Astrocyte of the cerebellum (primary cell): ENCODE measurements around the gene PRKCE.

Experiments used
- DNase-seq: peaks from one replicate; pipeline ENCODE4 v3.0.0-alpha.2; 2011; ENCODE audit warnings: low read depth
- H3K4me3 ChIP-seq: 2 replicates; pipeline ENCODE4 v1.5.1; 2011; ENCODE audit warnings: mild to moderate bottlenecking, low read depth, low read length, moderate library complexity
- in situ Hi-C: cut with HindIII; loops from 2 replicates; pipeline ENCODE4 v1.10.0; 2017; ENCODE audit warnings: low sequenced_read_pairs
- TF ChIP-seq, protein P1 (sequence below): IDR thresholded peaks from 2 replicates; pipeline ENCODE4 v1.5.1; 2012; ENCODE audit warnings: low read length, low read depth, moderate library complexity, mild to moderate bottlenecking; ENCODE audit errors: missing control alignments

PRKCE gene

DNA sequence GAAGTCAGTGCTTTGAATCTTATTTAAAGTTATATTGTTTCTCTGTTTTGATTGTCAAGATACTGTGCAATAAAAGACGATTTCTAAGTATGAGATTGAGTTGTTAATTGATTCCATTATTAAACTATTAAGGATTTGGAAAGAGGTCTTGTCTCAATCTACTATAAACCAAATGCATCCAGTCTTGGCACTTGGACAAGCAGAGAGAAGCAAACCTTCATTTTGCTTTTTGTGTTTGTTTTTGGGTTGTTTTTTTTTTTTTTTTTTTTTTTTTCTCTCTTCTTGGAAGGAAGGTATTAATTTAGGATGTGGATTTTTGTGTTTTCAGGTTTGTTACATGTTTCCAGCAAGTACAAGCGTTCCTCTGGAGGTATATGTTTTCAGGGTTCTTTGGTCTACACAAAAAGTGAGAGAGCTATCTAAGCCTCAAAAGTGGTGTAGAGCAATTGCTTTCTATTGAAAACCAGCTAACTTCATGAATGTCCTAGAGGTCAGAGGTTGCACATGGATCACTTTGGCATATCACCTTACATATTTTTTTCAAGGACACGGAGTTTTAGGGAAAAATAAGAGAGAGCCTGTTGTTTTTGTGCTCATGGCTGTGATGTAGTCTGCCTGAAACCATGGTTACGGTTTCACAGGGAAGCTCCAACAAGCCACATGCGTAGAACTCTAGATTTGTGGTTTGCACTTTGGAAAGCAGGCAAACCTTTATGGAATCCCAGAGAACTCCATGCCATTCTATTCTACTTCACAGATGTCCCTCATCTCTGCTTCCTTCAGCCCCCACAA, 1.8 kb downstream of the PRKCE start:
- peak; percentile 58 for DNase-seq
- peak overlapping the region; percentile 53 for H3K4me3 ChIP-seq

GRCh38 chr2:45654250-45654649, 2.8 kb downstream of the PRKCE start:
- no peak for DNase-seq
- H3K4me3 ChIP-seq: no peak overlapping the region
- in situ Hi-C loops: no loop called here
- TF ChIP-seq, protein P1, sequence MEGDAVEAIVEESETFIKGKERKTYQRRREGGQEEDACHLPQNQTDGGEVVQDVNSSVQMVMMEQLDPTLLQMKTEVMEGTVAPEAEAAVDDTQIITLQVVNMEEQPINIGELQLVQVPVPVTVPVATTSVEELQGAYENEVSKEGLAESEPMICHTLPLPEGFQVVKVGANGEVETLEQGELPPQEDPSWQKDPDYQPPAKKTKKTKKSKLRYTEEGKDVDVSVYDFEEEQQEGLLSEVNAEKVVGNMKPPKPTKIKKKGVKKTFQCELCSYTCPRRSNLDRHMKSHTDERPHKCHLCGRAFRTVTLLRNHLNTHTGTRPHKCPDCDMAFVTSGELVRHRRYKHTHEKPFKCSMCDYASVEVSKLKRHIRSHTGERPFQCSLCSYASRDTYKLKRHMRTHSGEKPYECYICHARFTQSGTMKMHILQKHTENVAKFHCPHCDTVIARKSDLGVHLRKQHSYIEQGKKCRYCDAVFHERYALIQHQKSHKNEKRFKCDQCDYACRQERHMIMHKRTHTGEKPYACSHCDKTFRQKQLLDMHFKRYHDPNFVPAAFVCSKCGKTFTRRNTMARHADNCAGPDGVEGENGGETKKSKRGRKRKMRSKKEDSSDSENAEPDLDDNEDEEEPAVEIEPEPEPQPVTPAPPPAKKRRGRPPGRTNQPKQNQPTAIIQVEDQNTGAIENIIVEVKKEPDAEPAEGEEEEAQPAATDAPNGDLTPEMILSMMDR: no peak

More for the DNA sequence above, 1.8 kb downstream of the PRKCE start:
- in situ Hi-C loops: no loop called here
- TF ChIP-seq, protein P1: no peak

DNA sequence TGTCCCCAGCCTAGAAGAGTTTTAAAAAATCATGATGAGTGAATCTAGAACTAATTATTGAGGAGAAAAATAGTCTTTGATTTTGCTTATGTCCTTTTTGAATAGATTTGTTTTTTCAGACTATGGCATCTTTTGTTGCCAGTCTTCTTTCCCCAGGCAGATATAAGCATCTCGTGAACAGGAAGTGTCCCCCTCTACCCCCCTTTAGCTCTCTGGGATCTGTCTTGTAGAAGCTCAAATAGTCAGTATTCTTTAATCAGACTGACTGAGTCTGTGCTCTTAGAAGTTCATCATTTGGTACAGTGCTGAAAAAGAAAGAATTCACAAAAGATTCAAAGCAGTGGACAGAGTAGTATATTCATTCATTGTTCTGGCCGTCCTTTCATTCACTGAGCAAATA, 10.4 kb downstream of the PRKCE start:
- in situ Hi-C loops: no loop called here
- DNase-seq: no peak
- no peak overlapping the region for H3K4me3 ChIP-seq
- TF ChIP-seq, protein P1: no peak

GRCh38 chr2:45664635-45665261, 13.3 kb downstream of the PRKCE start:
- in situ Hi-C loops: no loop called here

GRCh38 chr2:45668509-45668908, 17.0 kb downstream of the PRKCE start:
- in situ Hi-C loops: no loop called here
- TF ChIP-seq, protein P1: no peak
- DNase-seq: no peak
- H3K4me3 ChIP-seq: no peak overlapping the region

More at GRCh38 chr2:45664635-45665261, 13.3 kb downstream of the PRKCE start:
- TF ChIP-seq, protein P1: no peak
- H3K4me3 ChIP-seq: no peak overlapping the region
- DNase-seq: no peak

GRCh38 chr2:45669032-45669486, 17.6 kb downstream of the PRKCE start:
- TF ChIP-seq, protein P1: no peak
- in situ Hi-C loops: no loop called here
- DNase-seq: no peak
- no peak overlapping the region for H3K4me3 ChIP-seq
